ENCODE results near the gene RAET1E.
"Not testable (repeated sequence)": the region's sequence is repeated elsewhere in the genome, so short reads cannot be mapped to it uniquely, and the experiment has no call there.

The RAET1E gene

DNA sequence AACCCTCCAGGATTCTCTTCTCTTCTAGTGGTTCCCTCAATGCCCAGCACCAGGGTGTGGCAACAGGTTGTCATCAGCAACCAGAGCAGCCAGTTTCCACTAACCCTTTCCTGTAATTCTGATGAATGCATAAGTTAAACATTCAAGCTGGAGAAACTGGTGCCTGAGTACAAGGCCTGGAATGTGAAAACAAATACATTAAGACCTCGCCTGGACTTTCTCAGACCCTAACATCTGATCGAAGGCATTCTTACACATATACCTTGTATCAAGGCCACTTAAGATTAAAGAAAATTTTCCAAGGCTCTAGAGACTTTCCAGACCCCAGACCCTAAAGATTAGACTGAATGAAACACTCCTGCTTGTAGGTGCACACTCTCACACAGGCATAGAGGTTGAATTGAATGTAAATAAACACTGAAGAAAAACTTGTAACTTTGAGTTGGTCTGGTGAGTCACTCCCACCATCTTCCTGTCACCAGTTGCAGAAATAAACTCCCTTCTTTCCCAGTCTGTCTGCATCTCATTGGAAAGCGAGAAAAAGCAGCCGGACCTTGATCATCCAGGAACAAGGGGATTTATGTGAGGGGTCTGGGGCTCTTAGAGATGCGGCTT, 42.8 kb downstream of the RAET1E start:
- CTCF ChIA-PET: interaction anchor here (1.4 to 1.6 kb wide), 2 partner anchors 15 to 20 kb away, joined by 5 to 9 read pairs; no protein-coding TSS in a partner anchor
- peak; percentile 77 for DNase-seq (ENCODE audit: low read depth, low spot score)
- POLR2A ChIA-PET: interaction anchor here (1.4 kb wide), 1 partner anchor 15 kb away, joined by 6 read pairs; no protein-coding TSS in a partner anchor
- H3K4me3 ChIP-seq (ENCODE audit: low read depth, low read length): peak overlapping the region; percentile 59
- TF ChIP-seq, protein P1, sequence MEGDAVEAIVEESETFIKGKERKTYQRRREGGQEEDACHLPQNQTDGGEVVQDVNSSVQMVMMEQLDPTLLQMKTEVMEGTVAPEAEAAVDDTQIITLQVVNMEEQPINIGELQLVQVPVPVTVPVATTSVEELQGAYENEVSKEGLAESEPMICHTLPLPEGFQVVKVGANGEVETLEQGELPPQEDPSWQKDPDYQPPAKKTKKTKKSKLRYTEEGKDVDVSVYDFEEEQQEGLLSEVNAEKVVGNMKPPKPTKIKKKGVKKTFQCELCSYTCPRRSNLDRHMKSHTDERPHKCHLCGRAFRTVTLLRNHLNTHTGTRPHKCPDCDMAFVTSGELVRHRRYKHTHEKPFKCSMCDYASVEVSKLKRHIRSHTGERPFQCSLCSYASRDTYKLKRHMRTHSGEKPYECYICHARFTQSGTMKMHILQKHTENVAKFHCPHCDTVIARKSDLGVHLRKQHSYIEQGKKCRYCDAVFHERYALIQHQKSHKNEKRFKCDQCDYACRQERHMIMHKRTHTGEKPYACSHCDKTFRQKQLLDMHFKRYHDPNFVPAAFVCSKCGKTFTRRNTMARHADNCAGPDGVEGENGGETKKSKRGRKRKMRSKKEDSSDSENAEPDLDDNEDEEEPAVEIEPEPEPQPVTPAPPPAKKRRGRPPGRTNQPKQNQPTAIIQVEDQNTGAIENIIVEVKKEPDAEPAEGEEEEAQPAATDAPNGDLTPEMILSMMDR (IDR thresholded peaks at IDR 0.05; ENCODE audit: insufficient read depth, low read length, missing control alignments): no peak

DNA sequence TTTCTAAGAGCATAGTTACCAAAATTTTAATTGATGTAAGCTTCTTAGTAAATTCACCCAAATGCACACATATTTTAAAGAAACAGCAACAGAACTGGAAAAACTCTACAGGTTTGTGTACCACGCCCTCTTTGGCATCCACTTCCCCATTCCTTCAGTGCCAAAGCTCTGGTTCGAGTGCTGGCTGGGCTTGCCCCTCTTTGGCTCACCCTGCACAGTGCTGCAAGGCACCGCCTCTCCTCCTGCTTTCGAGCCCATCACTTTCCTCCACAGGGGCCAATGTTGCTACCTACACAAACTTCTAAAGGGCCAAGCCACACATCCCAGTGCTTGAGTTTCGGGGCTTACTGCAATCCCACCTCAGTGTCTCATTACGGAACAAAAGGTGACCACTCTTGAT, 43.4 kb downstream of the RAET1E start:
- DNase-seq (ENCODE audit: low read depth, low spot score): no peak
- no peak overlapping the region; the same call in 1 of the 2 replicates for H3K4me3 ChIP-seq (ENCODE audit: low read depth, low read length)
- ChIA-PET POLR2A (interaction anchor here (1.4 kb wide), 1 partner anchor 14 kb away, joined by 6 read pairs; no protein-coding TSS in a partner anchor), CTCF (interaction anchor here (0.9 to 1.6 kb wide), 5 partner anchors 9 to 20 kb away, joined by 3 to 9 read pairs (median 5); no protein-coding TSS in a partner anchor)
- TF ChIP-seq, protein P1 (IDR thresholded peaks at IDR 0.05; ENCODE audit: insufficient read depth, low read length, missing control alignments): no peak

DNA sequence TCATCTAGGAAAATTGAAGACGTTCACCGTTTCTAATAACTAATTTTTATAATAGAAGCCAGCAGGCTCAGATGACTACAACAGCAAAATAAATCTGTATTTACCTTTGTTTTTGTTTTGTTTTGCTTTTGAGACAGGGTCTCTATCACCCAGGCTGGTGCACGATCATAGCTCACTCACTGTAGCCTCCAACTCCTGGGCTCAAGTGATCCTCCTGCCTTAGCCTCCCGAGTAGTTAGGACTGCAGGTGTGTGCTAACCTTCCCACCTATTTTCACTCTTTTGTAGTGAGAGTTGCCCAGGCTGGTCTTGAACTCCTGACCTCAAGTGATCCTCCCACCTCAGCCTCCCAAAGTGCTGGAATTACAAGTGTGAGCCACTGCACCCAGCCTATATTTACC, 43.9 kb downstream of the RAET1E start:
- CTCF ChIA-PET: interaction anchor here (0.9 to 1.6 kb wide), 6 partner anchors 8 to 20 kb away, joined by 3 to 9 read pairs (median 4); no protein-coding TSS in a partner anchor
- POLR2A ChIA-PET: interaction anchor here (1.4 kb wide), 1 partner anchor 14 kb away, joined by 6 read pairs; no protein-coding TSS in a partner anchor

DNA sequence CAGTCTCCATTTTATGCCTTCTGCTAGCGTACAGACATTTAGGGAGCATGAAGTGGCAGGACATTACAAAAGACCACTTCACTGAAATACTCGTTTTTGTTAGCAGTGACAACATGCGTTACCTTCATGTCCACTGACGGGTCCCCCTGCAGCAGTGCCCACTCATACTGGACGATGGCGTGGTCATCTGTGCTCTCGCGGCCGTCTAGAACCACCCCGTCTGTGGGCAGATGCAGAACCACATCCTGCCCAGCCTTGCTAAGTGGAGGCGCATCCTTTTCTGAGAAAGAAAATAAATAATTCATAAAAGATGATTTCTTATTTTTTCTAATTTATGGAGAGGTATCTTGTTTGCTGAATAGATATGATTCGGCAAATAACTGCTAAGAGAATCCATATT, 45.0 kb downstream of the RAET1E start:
- POLR2A ChIA-PET: no interaction called here
- CTCF ChIA-PET: interaction anchor here (0.8 to 1.2 kb wide), 3 partner anchors 12 to 18 kb away, joined by 3 to 5 read pairs (median 3); no protein-coding TSS in a partner anchor
- H3K4me3 ChIP-seq (ENCODE audit: low read depth, low read length): no peak overlapping the region
- no peak for DNase-seq (ENCODE audit: low read depth, low spot score)
- TF ChIP-seq, protein P1 (IDR thresholded peaks at IDR 0.05; ENCODE audit: insufficient read depth, low read length, missing control alignments): no peak

More for the DNA sequence above, 43.9 kb downstream of the RAET1E start:
- not testable (repeated sequence) for H3K4me3 ChIP-seq (ENCODE audit: low read depth, low read length); DNase-seq (ENCODE audit: low read depth, low spot score)

DNA sequence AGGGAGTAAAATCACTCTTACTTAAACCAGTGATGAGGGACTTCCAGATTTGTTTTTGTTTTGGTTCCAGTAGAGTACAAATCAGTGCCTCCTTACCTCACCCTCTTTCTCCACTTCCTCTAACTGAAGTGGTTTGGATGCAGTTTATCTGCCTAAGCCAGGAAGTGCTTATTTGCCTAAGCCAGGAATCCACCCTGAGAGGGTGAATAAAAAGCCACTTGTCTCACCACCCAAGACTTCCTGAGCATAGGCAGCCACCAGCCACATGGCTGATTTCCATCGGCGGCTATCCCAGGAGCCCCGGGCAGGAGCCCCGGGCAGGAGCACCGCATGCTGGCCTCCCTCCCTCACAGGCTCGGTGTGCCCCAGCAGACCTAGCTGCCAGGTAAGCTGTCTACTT, 45.7 kb downstream of the RAET1E start:
- no peak for DNase-seq (ENCODE audit: low read depth, low spot score)
- CTCF ChIA-PET: interaction anchor here (0.8 to 2.5 kb wide), 2 partner anchors 13 to 17 kb away, joined by 3 to 8 read pairs; no protein-coding TSS in a partner anchor
- POLR2A ChIA-PET: no interaction called here
- TF ChIP-seq, protein P1 (IDR thresholded peaks at IDR 0.05; ENCODE audit: insufficient read depth, low read length, missing control alignments): no peak
- H3K4me3 ChIP-seq (ENCODE audit: low read depth, low read length): no peak overlapping the region

DNA sequence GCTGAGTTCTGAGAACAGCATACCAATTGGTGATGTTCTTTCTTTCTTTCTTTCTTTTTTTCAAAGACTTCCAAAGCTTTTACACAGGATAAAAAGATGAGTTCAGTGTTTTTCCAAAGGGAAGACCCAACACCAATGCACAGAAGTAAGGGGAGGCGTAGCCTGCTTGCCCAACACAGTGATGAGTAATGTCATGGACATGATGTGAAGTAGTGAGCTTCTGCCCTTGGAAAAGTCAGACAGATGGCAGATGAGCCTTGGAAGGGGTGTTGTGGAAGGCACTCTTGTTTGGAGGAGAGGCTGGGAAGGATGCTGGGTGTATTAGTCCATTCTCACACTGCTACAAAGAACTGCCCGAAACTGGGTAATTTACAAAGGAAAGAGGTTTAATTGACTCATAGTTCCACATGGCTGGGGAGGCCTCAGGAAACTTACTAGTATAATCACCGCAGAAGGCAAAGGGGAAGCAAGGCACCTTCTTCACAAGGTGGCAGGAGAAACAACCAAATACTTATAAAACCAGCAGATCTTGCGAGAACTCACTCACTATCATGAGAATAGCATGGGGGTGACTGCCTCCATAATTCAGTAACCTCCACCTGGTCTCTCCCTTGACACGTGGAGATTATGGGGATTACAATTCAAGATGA, 46.3 kb downstream of the RAET1E start:
- no peak for DNase-seq (ENCODE audit: low read depth, low spot score)
- ChIA-PET POLR2A (interaction anchor here (1.3 kb wide), 1 partner anchor 12 kb away, joined by 5 read pairs; no protein-coding TSS in a partner anchor), CTCF (interaction anchor here (1.2 to 3.2 kb wide), 4 partner anchors 10 to 16 kb away, joined by 7 to 10 read pairs (median 8); no protein-coding TSS in a partner anchor)
- TF ChIP-seq, protein P1 (IDR thresholded peaks at IDR 0.05; ENCODE audit: insufficient read depth, low read length, missing control alignments): no peak
- H3K4me3 ChIP-seq (ENCODE audit: low read depth, low read length): no peak overlapping the region

DNA sequence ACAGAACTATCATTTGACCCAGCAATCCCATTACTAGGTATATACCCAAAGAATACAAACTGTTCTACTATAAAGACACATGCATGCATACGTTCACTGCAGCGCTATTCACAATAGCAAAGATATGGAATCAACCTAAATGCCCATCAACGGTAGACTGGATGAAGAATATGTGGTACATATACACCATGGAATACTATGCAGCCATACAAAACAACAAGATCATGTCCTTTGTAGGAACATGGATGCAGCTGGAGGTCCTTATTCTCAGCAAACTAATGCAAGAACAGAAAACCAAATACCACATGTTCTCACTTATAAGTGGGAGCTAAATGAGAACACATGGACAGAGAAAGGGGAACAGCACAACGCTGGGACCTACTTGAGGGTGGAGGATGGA, 49.6 kb downstream of the RAET1E start:
- DNase-seq (ENCODE audit: low read depth, low spot score); H3K4me3 ChIP-seq (ENCODE audit: low read depth, low read length): not testable (repeated sequence)
- ChIA-PET POLR2A (interaction anchor here (1.3 kb wide), 1 partner anchor 15 kb away, joined by 4 read pairs; no protein-coding TSS in a partner anchor), CTCF (interaction anchor here (1.4 to 7.0 kb wide), 3 partner anchors 13 to 17 kb away, joined by 5 to 81 read pairs (median 9); no protein-coding TSS in a partner anchor)

Data from AG04449 (cell line).